Testis (tissue), 3 donors: ENCODE data around the gene SESTD1. TPM values are rescaled to one million over a fixed set of nuclear protein-coding genes. Genes with fewer than 3 reads are reported as not detected.

ENCODE experiments used
- DNase-seq: peaks from one replicate; pipeline ENCODE4 v3.0.0-alpha.2; 2019
- H3K27ac ChIP-seq, 2 donors: fragments of 200-600 bp; sonication (generic); one replicate each; pipeline ENCODE4 v1.5.1; 2019
- H3K27me3 ChIP-seq: fragments of 200-600 bp; sonication (generic); one replicate; pipeline ENCODE4 v1.5.1; 2019
- H3K36me3 ChIP-seq: fragments of 200-600 bp; sonication (generic); one replicate; pipeline ENCODE4 v1.5.1; 2017; ENCODE audit warnings: low read depth; ENCODE audit errors: missing control alignments
- H3K4me1 ChIP-seq: fragments of 200-600 bp; sonication (generic); one replicate; pipeline ENCODE4 v1.5.1; 2019
- H3K4me3 ChIP-seq, 2 donors: fragments of 200-600 bp; sonication (generic); one replicate each; pipeline ENCODE4 v1.5.1; 2017 to 2019
- H3K9me3 ChIP-seq: fragments of 200-600 bp; sonication (generic); one replicate; pipeline ENCODE4 v1.5.1; 2017
- CTCF ChIP-seq, 3 experiments: fragments of 450-650 bp in 2 of 3; fragments of 200-600 bp in 1 of 3; sonication (generic) in 1 of 3; IDR thresholded peaks; one replicate each; pipeline ENCODE4 v1.5.1; 2016 to 2019; ENCODE audit warnings: antibody characterized with exemption in 3 of 3, mild to moderate bottlenecking in 2 of 3, moderate library complexity in 1 of 3
- POLR2A ChIP-seq: fragments of 450-650 bp; IDR thresholded peaks from one replicate; pipeline ENCODE4 v1.6.1; 2017; ENCODE audit warnings: antibody characterized with exemption, mild to moderate bottlenecking, moderate library complexity
- WGBS, 2 donors: methylation state at CpG; one replicate each; pipeline ENCODE4 v1.1.5; 2018; 5-methylcytosine and 5-hydroxymethylcytosine counted together
- intact Hi-C: fragments of 100-400 bp; cut with DNase I; formaldehyde crosslinking; loops from one replicate; pipeline ENCODE4 v1.15.1; 2023; ENCODE audit warnings: low total_unique reads
- polyA plus RNA-seq: library from polyadenylated mRNA; stranded (reverse); fragments of 350-450 nt; fragmentation: Illumina TruSeq; extraction: RNeasy Lipid Tissue Mini Kit (QIAGEN cat#74804); gene quantifications from one replicate; pipeline ENCODE4 v1.2.3, GENCODE V29; 2014; ENCODE audit warnings: low read depth, low replicate concordance; ENCODE audit not compliant: insufficient read depth
- total RNA-seq, 2 donors: library from RNA; depleted of rRNA; stranded (reverse); fragments of >200 nt; gene quantifications; one replicate each; pipeline ENCODE4 v1.2.3, GENCODE V29; 2016

Gene SESTD1
- total and polyA plus RNA-seq, 3 donors from 2014 or later, result 50.0 to 94.5 (median 56.1) TPM

- TF ChIP-seq CTCF (IDR thresholded peaks at IDR 0.05), result no peak
- TF ChIP-seq POLR2A, result no peak
- Histone ChIP-seq H3K27me3 (no peaks in the 10 kb centered on the region), H3K36me3 (no peaks in the 10 kb centered on the region), H3K9me3 (no peaks in the 10 kb centered on the region), H3K4me3 (no peak overlapping the region), H3K4me1 (no peaks in the 10 kb centered on the region), H3K27ac (no peak overlapping the region)
- 73 to 94% methylated on average over 2 of the region's 2 CpGs for WGBS, 2 donors
- no peak for DNase-seq
- intact Hi-C loops, result no loop called here
These were observed 33.3 kb upstream of the SESTD1 start for GRCh38 chr2:179297927-179298326.

DNA sequence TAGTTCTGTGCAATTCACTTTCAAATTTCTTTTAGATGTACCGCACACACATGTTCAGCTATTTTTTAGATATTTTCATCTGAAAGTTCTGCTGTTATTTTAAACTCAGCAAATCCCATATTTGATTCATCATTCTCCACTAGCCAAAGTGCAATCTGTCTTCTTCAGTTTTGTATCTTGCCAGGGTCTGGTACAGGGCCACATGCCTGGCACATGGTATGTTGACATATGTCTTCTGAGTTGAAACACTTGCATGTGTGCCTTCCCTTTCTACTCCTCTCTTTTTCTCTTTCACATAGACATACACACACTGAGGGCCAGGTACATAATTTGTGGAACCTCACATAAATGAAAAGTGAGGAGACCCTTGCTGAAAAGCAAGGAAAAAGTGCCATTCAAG, 25.7 kb upstream of the SESTD1 start:
- intact Hi-C loops, result no loop called here
- Histone ChIP-seq H3K27ac (no peak overlapping the region), H3K9me3 (no peaks in the 10 kb centered on the region), H3K4me3 (no peak overlapping the region), H3K36me3 (no peaks in the 10 kb centered on the region), H3K27me3 (no peaks in the 10 kb centered on the region), H3K4me1 (no peaks in the 10 kb centered on the region)
- TF ChIP-seq CTCF (IDR thresholded peaks at IDR 0.05), result no peak
- TF ChIP-seq POLR2A, result no peak
- WGBS, 2 donors, result 96 to 98% methylated on average over 1 of the region's 1 CpG
- no peak for DNase-seq

DNA sequence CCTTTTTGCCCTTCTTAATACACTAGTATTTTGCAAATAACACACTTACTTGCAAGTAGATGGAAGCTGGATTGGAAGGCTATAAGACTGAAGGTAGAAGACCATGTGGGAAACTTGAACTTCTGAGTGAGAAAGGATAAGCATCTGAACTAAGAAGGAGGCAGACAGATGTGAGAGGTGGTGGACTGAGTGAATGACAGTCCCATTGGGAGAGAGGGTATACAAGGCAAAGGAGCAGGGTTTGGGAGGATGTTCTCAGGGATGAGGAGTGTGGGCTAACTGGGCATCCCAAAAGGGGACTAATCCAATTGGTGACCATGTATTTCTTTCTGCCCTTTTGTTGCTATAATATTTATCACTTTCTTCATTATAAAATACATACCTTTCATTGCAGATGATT, 20.4 kb upstream of the SESTD1 start:
- Histone ChIP-seq H3K4me3 (no peak overlapping the region), H3K36me3 (no peaks in the 10 kb centered on the region), H3K27ac (no peak overlapping the region), H3K4me1 (no peaks in the 10 kb centered on the region), H3K9me3 (no peaks in the 10 kb centered on the region), H3K27me3 (no peaks in the 10 kb centered on the region)
- no peak for TF ChIP-seq POLR2A
- TF ChIP-seq CTCF (IDR thresholded peaks at IDR 0.05), result no peak
- DNase-seq, result no peak
- intact Hi-C loops, result no loop called here

- 81 to 93% methylated on average over 2 to 3 of the region's 3 CpGs for WGBS, 2 donors
- no peak for DNase-seq
- Histone ChIP-seq H3K27ac (no peak overlapping the region), H3K9me3 (no peaks in the 10 kb centered on the region), H3K4me3 (no peak overlapping the region), H3K4me1 (peaks cover 16% of the 10 kb centered on the region), H3K36me3 (no peaks in the 10 kb centered on the region), H3K27me3 (no peaks in the 10 kb centered on the region)
- TF ChIP-seq POLR2A, result no peak
- TF ChIP-seq CTCF (IDR thresholded peaks at IDR 0.05), result no peak
- intact Hi-C loops, result no loop called here
These were observed 13.0 kb upstream of the SESTD1 start for GRCh38 chr2:179277429-179278196.
